ENCODE data around the gene NEK8. TPM values are rescaled to one million over a fixed set of nuclear protein-coding genes. Genes with fewer than 3 reads are reported as not detected.

Gene NEK8
- total and polyA plus RNA-seq, 2 of the 8 experiments (the other 6 are each of a cell fraction or from before 2014, with no cell fraction given): 14.9 to 23.3 TPM

- Histone ChIP-seq H3K4me3 (ENCODE audit: extremely low read depth in 1 of 4, insufficient read depth in 2 of 4, low read depth in 3 of 4, low read length in 4 of 4) (no peak overlapping the region), H3K14ac (ENCODE audit: insufficient read length) (no peak overlapping the region), H4K8ac (ENCODE audit: extremely low read depth, insufficient read depth, low read length) (no peak overlapping the region), H3K79me1 (ENCODE audit: low read depth, low read length) (peaks cover 2% of the 10 kb centered on the region; the same call in 1 of the 2 replicates), H3K18ac (ENCODE audit: extremely low read depth, low read length) (no peak overlapping the region), H2AFZ (ENCODE audit: low read length) (no peak overlapping the region), H3K4me2 (ENCODE audit: insufficient read depth in 1 of 2, low read depth in 2 of 2, low read length in 2 of 2) (no peak overlapping the region), H2BK12ac (ENCODE audit: low read depth, low read length) (no peak overlapping the region), H3K23me2 (ENCODE audit: low read depth, low read length) (no peaks in the 10 kb centered on the region), H3K4me1 (replicated peaks in 1 of 4; ENCODE audit: control insufficient read depth in 3 of 4, insufficient read depth in 4 of 4, low read length in 3 of 4) (peaks cover 9 to 25% (median 18%) of the 10 kb centered on the region in 4 experiments), H3K79me2 (ENCODE audit: control insufficient read depth in 1 of 2, insufficient read depth in 2 of 2, low read length in 2 of 2) (peaks cover 0 to 10% of the 10 kb centered on the region in 2 experiments; a peak in 1 of 4 replicates), H3K23ac (ENCODE audit: insufficient read length) (no peak overlapping the region), H3K27me3 (replicated peaks in 1 of 4; ENCODE audit: control insufficient read depth in 3 of 4, extremely low read depth in 1 of 4, insufficient read depth in 3 of 4, low read length in 3 of 4) (no peaks in the 10 kb centered on the region), H3K9me3 (ENCODE audit: insufficient read depth in 2 of 2, low read depth in 1 of 2, low read length in 1 of 2) (no peaks in the 10 kb centered on the region), H4K20me1 (replicated peaks in 1 of 2; ENCODE audit: control insufficient read depth in 1 of 2, insufficient read depth in 2 of 2, low read length in 2 of 2) (no peaks in the 10 kb centered on the region), H2BK20ac (ENCODE audit: low read length) (no peak overlapping the region), H3K27ac (ENCODE audit: low read depth, low read length) (no peak overlapping the region), H3K9ac (replicated peaks in 1 of 4; ENCODE audit: extremely low read depth in 1 of 4, low read depth in 3 of 4, low read length in 3 of 4) (no peak overlapping the region), H2AK5ac (ENCODE audit: low read depth, low read length) (no peak overlapping the region), H3K56ac (replicated peaks; ENCODE audit: insufficient read length, low read depth, low read length) (no peak overlapping the region), H4K5ac (ENCODE audit: insufficient read length, low read depth, low read length) (no peak overlapping the region), H3K4ac (replicated peaks; ENCODE audit: insufficient read length, low read depth, low read length) (no peak overlapping the region), H4K91ac (replicated peaks; ENCODE audit: insufficient read length, low read length) (no peak overlapping the region), H2BK120ac (replicated peaks; ENCODE audit: low read depth, low read length) (no peak overlapping the region), H3K36me3 (ENCODE audit: control insufficient read depth in 2 of 4, insufficient read depth in 4 of 4, low read length in 3 of 4) (peaks cover 9 to 27% (median 21%) of the 10 kb centered on the region in 4 experiments; a peak in 7 of 8 replicates), H2BK5ac (ENCODE audit: low read depth, low read length) (peak overlapping the region; percentile 29; the same call in 1 of the 2 replicates), H2BK15ac (ENCODE audit: low read length) (peak overlapping the region; percentile 95; the same call in 1 of the 2 replicates)
- ChIA-PET POLR2A (ENCODE audit: partially characterized antibody) (interaction anchor here (0.7 to 11.4 kb wide), 15 partner anchors 15 to 134 kb away, joined by 3 to 240 read pairs (median 4); partner anchors contain the start of genes FLOT2, TLCD1 and TRAF4), CTCF (ENCODE audit: partially characterized antibody) (interaction anchor here (0.6 to 7.3 kb wide), 56 partner anchors 10 to 1163 kb away, joined by 3 to 134 read pairs (median 7); partner anchors contain the start of genes DHRS13, FAM222B, FLOT2 and NEK8)
- DNase-seq (ENCODE audit: low read depth in 1 of 2, low spot score in 2 of 2) (peak in 1 of 2 experiments; percentile 84), FAIRE-seq (no peak)
- WGBS, 2 experiments (ENCODE audit: extremely low coverage in 1 of 2, insufficient coverage in 1 of 2, insufficient read length in 1 of 2, insufficient replicate concordance in 2 of 2, low coverage in 1 of 2, low lambda C conversion rate in 2 of 2, missing lambda C conversion rate in 1 of 2): 91% methylated on average over 5 of the region's 5 CpGs; no CpG with 5 or more reads in 1 of the 2 experiments
- peak; percentile 63 to 72 for TF ChIP-seq RAD21 (IDR thresholded peaks at IDR 0.05 in 1 of 2, conservative IDR thresholded peaks at IDR 0.05 in 1 of 2; ENCODE audit: low read depth in 2 of 2, low read length in 2 of 2)
- TF ChIP-seq EP300 (IDR thresholded peaks at IDR 0.05; ENCODE audit: borderline replicate concordance in 1 of 2, low read depth in 2 of 2, low read length in 2 of 2): no peak
- TF ChIP-seq RXRA (IDR thresholded peaks at IDR 0.05; ENCODE audit: insufficient read depth, low read depth, low read length): no peak
- no peak for TF ChIP-seq CBX5 (IDR thresholded peaks at IDR 0.05; ENCODE audit: low read depth, low read length)
- TF ChIP-seq MAFK (IDR thresholded peaks at IDR 0.05; ENCODE audit: low read depth, low read length): no peak
- TF ChIP-seq SP1 (IDR thresholded peaks at IDR 0.05; ENCODE audit: low read depth, low read length): no peak
- no peak for TF ChIP-seq CTBP2 (IDR thresholded peaks at IDR 0.05; ENCODE audit: borderline replicate concordance, insufficient read depth, insufficient read length, low read length)
- no peak for TF ChIP-seq PHF8 (conservative IDR thresholded peaks at IDR 0.05; ENCODE audit: low read depth, low read length)
- peak in 2 of 3 experiments; percentile 62 to 81; a peak in 3 of 4 replicates for TF ChIP-seq CTCF (IDR thresholded peaks at IDR 0.05; ENCODE audit: control extremely low read depth in 1 of 3, insufficient read depth in 1 of 3, low read depth in 1 of 3, low read length in 3 of 3)
Observed at GRCh38 chr17:28763804-28764266, 35.2 kb downstream of the NEK8 start.
